Lung (tissue), 12 donors: Measurements from ENCODE around the gene KLHL29. TPM values are rescaled to one million over a fixed set of nuclear protein-coding genes. Genes with fewer than 3 reads are reported as not detected.

Experiments used
- ATAC-seq: fragments of 200-7000 bp; cut with Tn5 transposase; one replicate; pipeline ENCODE4 v1.9.1; 2020; ENCODE audit warnings: moderate number of reproducible peaks; ENCODE audit not compliant: insufficient read depth, low FRiP score
- DNase-seq, 3 donors: peaks; one replicate each; pipeline ENCODE4 v3.0.0-alpha.2; 2013 to 2017
- H3K27ac ChIP-seq, 2 donors: one replicate each; pipeline ENCODE4 v1.5.1; 2013; ENCODE audit warnings: mild to moderate bottlenecking in 2 of 2, moderate library complexity in 2 of 2, control low read depth in 1 of 2, inconsistent platforms in 1 of 2, low read depth in 1 of 2, low read length in 1 of 2
- H3K27me3 ChIP-seq, 3 donors: one replicate each; pipeline ENCODE4 v1.5.1; 2013; ENCODE audit warnings: low read length in 2 of 3; ENCODE audit not compliant: control insufficient read depth in 3 of 3, insufficient read depth in 3 of 3
- H3K36me3 ChIP-seq, 4 donors: one replicate each; pipeline ENCODE4 v1.5.1; 2013; ENCODE audit warnings: low read length in 4 of 4, mild to moderate bottlenecking in 1 of 4, moderate library complexity in 1 of 4; ENCODE audit not compliant: control insufficient read depth in 4 of 4, insufficient read depth in 4 of 4
- H3K4me1 ChIP-seq, 5 donors: one replicate each; pipeline ENCODE4 v1.5.1; 2013; ENCODE audit warnings: low read length in 5 of 5, mild to moderate bottlenecking in 2 of 5, moderate library complexity in 1 of 5; ENCODE audit not compliant: control insufficient read depth in 5 of 5, insufficient read depth in 5 of 5
- H3K4me3 ChIP-seq: one replicate; pipeline ENCODE4 v1.5.1; 2013; ENCODE audit warnings: mild to moderate bottlenecking, control low read depth, moderate library complexity
- H3K9ac ChIP-seq, 2 donors: one replicate each; pipeline ENCODE4 v1.5.1; 2013; ENCODE audit warnings: low read length in 2 of 2, control low read depth in 1 of 2; ENCODE audit not compliant: insufficient read depth in 1 of 2
- H3K9me3 ChIP-seq, 4 donors: one replicate each; pipeline ENCODE4 v1.5.1; 2013; ENCODE audit warnings: low read length in 3 of 4, mild to moderate bottlenecking in 1 of 4, moderate library complexity in 1 of 4; ENCODE audit not compliant: control insufficient read depth in 4 of 4, insufficient read depth in 3 of 4
- WGBS, 2 donors: extraction: QIAGEN DNeasy Blood & Tissue Kit; methylation state at CpG; one replicate each; pipeline ENCODE4 v1.1.7; 2013; 5-methylcytosine and 5-hydroxymethylcytosine counted together
- polyA plus RNA-seq, 2 donors: library from polyadenylated mRNA; stranded (reverse); fragments of 200-250 nt; gene quantifications; one replicate each; pipeline ENCODE4 v1.2.1, GENCODE V29; 2013
- total RNA-seq, 2 donors: library from RNA; depleted of rRNA in 1 of 2; stranded (reverse); fragments of >200 nt in 1 of 2; gene quantifications; one replicate each; pipeline ENCODE4 v1.2.1, GENCODE V29; 2014 to 2021
- TF ChIP-seq, protein P1 (sequence below): IDR thresholded peaks from 2 replicates; pipeline ENCODE4 v1.5.1; 2012; ENCODE audit warnings: mild to moderate bottlenecking; ENCODE audit errors: control extremely low read depth, extremely low read depth
- donor health status: control.
- donor health status: control.
- donor health status: Bipolar disorder and iron deficiency.
- donor health status: healthy.
- donor health status: DM: yes; HTN: yes; CAD: no.

KLHL29 gene
- total and polyA plus RNA-seq, 4 donors: 2.7 to 16.2 (median 3.5) TPM

GRCh38 chr2:23595021-23595420, 210.0 kb downstream of the KLHL29 start:
- no peak overlapping the region for H3K4me3 ChIP-seq
- H3K9me3 ChIP-seq: no peaks in the 10 kb centered on the region
- no peak overlapping the region for H3K27ac ChIP-seq
- ATAC-seq (no peak), DNase-seq (no peak)
- WGBS, 2 donors: 71 to 84% methylated on average over 7 of the region's 7 CpGs
- no peaks in the 10 kb centered on the region for H3K27me3 ChIP-seq
- no peaks in the 10 kb centered on the region for H3K36me3 ChIP-seq
- TF ChIP-seq, protein P1, sequence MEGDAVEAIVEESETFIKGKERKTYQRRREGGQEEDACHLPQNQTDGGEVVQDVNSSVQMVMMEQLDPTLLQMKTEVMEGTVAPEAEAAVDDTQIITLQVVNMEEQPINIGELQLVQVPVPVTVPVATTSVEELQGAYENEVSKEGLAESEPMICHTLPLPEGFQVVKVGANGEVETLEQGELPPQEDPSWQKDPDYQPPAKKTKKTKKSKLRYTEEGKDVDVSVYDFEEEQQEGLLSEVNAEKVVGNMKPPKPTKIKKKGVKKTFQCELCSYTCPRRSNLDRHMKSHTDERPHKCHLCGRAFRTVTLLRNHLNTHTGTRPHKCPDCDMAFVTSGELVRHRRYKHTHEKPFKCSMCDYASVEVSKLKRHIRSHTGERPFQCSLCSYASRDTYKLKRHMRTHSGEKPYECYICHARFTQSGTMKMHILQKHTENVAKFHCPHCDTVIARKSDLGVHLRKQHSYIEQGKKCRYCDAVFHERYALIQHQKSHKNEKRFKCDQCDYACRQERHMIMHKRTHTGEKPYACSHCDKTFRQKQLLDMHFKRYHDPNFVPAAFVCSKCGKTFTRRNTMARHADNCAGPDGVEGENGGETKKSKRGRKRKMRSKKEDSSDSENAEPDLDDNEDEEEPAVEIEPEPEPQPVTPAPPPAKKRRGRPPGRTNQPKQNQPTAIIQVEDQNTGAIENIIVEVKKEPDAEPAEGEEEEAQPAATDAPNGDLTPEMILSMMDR: no peak
- no peak overlapping the region for H3K9ac ChIP-seq
- H3K4me1 ChIP-seq: peaks cover 0 to 7% (median 5%) of the 10 kb centered on the region in 5 donors

DNA sequence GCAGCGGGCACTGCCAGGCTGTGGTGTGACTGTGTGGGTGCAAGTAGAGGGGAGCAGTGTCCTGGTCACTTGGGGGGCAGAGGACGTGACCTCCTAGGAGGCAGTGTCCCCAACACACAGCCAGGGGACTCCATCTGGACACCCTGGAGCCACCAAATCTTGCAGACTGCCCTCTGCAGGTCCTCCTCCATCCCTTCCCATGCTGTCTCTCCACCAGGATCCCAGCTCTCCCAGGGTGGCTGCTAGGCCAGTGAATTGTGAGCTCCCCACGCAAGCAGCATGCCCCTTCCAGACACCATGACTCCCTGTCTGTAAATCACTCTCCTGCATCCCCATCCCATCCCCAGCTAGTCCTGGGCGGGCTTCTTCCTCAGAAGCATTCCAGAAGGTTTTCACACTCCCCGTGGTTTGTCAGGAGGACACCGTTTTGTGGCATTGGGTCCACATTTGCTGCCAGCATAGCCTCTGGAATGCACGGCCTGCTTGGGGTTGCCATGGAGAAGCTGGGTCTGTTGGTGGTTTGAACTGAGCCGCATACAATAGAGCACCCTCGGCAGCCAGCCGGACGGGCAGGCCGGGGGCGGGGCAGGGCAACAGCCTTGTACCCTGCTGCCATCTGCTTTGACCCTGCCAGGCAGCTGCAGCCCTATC, 210.7 kb downstream of the KLHL29 start:
- H3K27ac ChIP-seq: peak overlapping the region in 1 of 2 donors; percentile 4
- ATAC-seq: no peak

DNA sequence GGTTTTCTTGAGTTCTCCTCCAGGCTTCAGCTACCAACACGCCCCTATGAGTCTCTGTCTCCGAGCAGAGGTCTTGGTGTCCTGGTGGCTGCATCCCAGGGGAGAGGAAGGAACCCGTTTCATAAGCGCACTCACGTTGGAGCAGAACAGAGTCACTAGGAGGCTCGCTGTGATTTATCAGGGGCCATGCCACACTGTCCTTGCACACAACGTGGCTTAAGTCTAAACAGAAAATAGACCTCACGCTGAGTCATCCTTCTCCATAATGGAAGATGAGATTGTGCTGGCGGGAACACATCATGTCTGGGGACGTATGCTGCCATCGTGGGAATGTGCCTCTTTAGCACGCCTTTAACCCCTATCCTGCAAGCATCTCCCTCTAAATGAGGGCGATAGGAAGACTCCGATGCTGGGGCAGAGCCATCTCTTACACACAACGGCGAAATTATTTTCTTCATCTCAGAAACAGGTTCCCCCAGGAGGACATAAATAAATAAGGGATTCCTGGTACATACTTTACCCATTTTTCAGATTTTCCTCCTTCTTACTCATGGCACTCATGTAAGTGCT, 211.4 kb downstream of the KLHL29 start:
- TF ChIP-seq, protein P1: no peak
- Histone ChIP-seq H3K9ac (no peak overlapping the region), H3K4me1 (peaks cover 0 to 7% (median 5%) of the 10 kb centered on the region in 5 donors), H3K9me3 (no peaks in the 10 kb centered on the region), H3K27me3 (no peaks in the 10 kb centered on the region), H3K27ac (no peak overlapping the region), H3K4me3 (no peak overlapping the region), H3K36me3 (no peaks in the 10 kb centered on the region)
- ATAC-seq: no peak
- DNase-seq: no peak
- WGBS, 2 donors: 79 to 84% methylated on average over 16 of the region's 16 CpGs

More for the DNA sequence above, 210.7 kb downstream of the KLHL29 start:
- TF ChIP-seq, protein P1: no peak
- Histone ChIP-seq H3K9ac (no peak overlapping the region), H3K4me1 (peaks cover 0 to 7% (median 5%) of the 10 kb centered on the region in 5 donors), H3K9me3 (no peaks in the 10 kb centered on the region), H3K36me3 (no peaks in the 10 kb centered on the region), H3K4me3 (no peak overlapping the region), H3K27me3 (no peaks in the 10 kb centered on the region)
- DNase-seq: peak; percentile 67 to 76 (median 70)
- 59 to 71% methylated on average over 13 of the region's 13 CpGs for WGBS, 2 donors
